Inflammatory macrophage treated with lipopolysaccharide for 4 hours (primary cell): Measurements from ENCODE around the gene DHDH.
"Not testable (repeated sequence)": the region's sequence is repeated elsewhere in the genome, so short reads cannot be mapped to it uniquely, and the experiment has no call there.

ENCODE experiments used
- DNase-seq: peaks from one replicate; pipeline ENCODE4 v3.0.0-alpha.2; 2020

The DHDH gene

DNA sequence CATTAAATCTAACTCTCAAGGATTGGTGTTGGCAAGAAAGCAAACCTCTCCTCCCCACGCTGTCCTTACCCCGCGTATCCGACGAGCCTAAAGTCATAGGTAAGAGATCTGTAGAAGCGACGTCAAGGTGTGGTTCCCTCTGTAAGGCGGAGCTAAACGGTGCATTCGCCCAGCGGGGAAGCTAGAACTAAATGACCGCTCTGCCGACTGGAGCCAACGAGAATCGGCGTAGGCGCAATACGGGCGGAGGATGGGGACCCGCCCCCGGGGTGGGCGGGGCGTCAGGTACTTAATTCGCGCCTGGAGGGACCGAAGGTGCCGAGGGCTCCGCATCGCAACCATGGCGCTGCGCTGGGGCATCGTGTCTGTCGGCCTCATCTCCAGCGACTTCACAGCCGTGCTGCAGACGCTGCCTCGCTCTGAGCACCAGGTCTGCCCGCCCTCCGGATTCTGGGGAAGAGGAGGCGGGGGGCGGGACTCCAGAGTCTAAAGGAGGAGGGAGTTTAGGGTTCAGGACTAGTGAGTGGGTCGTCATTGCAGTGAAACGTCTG, at the start of gene DHDH:
Gene DHDH, plus strand, starts transcription at position 318 of the 551 bp plus-strand sequence. Its CDS starts 23 bp downstream, at position 341.
- DNase-seq: peak; percentile 66

DNA sequence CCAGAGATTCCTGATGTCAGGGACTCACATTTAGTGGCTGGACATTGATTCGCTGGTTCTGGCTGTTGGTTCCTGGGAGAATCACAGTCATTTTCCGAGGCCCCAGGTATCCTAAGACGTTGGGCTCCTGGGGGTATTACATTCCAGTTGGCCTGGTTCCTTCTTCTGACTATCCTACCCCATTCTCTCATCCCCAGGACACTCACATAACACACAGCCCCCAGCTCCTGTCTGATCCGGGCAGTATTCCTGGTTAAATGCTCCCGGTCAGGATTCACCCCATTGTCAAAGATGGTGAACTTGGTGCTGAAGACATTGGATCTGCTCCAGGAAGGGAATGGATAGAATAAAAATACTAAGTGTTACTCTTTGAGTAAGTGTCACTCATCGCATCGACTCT, 49.8 kb upstream of the DHDH start:
- no peak for DNase-seq

DNA sequence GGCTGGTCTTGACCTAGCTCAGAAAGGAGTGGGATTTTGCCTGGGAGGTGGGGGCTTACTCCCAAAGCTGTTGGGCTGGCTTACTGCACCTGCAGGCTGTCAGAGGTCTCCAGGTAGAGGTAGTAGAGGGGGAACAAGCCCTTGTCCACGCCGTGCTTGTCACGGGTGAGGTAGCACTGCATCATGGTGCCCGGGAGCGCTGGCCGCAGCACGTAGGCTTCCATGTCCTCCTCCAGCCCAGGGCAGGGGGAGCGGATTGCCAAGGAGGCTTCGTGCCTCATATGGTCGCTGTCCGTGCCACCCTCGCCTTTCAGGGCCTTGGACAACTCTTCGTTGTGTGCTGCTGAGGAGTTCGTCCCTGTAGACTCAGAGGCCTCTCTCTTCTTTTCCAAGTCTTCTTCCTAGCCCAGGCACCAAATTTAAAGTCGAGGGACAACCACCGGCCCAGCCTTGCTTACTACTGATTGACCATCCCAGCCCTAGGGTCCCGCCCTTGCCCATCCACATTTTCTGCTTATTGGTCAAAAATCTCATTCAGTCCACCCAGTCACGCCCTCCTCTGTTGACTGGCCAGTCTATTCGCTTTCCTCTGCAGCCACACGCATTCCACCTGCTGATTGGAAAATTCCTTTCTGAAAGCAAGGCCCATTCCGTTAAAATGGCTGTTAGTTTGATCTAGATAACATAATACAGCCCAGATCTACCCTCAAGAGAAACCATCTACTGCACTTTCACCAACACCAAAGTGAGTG, 45.5 kb upstream of the DHDH start:
- DNase-seq: no peak

DNA sequence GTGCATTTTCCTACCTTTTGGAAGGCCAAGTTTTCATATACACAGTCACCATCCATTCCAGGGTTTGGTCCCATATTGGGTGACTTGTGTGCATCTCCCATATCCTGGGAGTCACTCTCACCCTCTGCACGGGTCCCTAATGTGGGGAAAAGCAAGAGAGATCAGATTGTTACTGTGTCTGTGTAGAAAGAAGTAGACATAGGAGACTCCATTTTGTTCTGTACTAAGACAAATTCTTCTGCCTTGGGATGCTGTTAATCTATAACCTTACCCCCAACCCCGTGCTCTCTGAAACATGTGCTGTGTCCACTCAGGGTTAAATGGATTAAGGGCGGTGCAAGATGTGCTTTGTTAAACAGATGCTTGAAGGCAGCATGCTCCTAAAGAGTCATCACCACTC, 44.0 kb upstream of the DHDH start:
- not testable (repeated sequence) for DNase-seq

DNA sequence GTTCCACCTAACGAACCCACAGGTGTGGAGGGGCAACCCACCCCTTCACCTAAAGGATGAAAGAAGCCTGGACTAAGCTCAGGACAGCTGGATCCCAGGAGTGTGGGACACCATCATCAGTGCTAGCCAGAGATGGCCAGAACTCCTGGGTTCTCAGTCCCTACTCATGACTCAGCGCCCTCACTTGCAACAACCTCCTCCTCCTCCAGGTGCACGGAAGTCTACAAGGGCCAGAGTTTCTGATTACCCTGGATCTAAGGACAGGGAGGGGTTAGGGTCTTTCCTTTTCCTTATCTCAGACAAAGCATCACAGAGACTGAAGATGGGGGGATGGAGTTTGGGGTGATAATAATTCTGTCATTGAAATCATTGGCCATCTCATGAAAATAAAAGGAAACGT, 42.9 kb upstream of the DHDH start:
- no peak for DNase-seq

DNA sequence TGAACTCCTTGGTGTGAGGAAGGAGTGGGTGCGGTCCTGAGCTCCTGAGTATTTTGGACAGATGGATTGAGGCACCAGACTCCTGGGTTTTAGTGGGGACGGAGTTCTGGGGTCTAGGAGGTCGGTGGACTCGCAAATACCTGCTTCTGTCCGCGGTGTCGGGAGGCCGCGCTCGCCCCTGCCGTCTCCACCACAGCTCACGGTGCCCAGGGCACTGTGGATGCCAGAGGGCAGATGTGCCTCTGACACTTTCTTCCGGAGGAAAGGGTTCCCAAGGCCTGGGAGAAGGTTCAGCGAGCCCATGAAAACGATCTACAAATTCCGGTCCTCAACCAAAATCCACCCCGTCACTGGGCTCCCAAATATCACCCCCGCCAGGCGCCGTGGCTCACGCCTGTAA, 38.3 kb upstream of the DHDH start:
- DNase-seq: no peak

DNA sequence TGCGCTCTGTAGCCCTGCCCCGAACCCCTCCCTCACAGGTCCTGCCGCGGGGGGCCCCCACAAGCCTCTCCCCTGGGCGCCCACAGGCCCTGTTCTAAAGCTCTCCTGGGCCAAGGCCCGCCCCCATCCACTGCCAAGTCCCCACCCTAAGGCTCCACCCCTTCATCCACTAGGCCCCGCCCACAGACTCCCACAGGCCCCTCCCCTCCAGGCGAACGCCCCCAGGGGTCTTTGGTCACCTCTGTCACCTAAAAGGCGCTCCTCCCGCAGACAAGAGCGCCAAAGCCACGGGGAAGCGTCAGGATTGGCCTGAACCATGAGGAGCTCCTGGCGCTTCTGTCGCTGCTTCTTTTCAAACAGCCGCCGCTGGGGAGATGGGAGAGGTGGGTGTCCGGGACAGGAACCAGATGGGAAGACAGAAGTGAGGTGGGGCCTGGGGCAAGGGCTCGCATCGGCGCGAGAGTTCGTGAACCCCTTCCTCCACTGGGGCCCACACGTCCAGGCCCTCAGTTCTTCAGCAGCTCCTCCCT, 37.2 kb upstream of the DHDH start:
- no peak for DNase-seq

DNA sequence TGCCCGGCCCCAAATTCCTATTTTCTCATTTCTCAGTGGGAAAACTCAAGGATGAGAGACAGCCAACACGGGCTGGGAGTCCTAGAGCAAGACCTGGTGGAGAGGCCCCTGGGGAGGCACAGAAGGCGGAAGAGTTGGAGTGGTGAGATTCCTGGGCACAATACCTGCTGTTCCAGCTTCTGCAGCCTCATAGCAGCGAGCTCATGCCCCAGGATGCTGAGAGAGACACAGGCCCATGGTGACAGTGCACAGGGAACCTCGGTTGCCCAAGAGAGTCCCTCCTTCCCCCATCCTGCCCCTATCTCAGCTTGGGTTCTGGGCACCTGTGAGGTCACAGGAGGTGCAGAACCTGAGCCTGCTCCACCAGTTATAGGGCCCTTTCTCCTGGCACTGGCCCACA, 36.3 kb upstream of the DHDH start:
- DNase-seq: no peak

DNA sequence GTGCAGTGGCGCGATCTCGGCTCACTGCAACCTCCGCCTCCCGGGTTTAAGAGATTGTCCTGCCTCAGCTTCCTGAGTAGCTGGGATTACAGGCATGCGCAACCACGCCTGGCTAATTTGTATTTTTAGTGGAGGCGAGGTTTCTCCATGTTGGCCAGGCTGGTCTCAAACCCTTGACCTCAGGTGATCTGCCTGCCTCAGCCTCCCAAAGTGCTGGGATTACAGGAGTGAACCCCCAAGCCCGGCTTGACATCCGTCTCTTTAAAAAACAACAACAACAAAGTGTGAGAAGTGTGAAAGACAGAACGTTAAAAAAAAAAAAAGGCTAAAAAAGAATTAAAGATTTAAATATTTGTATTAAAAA, 34.1 kb upstream of the DHDH start:
- not testable (repeated sequence) for DNase-seq

DNA sequence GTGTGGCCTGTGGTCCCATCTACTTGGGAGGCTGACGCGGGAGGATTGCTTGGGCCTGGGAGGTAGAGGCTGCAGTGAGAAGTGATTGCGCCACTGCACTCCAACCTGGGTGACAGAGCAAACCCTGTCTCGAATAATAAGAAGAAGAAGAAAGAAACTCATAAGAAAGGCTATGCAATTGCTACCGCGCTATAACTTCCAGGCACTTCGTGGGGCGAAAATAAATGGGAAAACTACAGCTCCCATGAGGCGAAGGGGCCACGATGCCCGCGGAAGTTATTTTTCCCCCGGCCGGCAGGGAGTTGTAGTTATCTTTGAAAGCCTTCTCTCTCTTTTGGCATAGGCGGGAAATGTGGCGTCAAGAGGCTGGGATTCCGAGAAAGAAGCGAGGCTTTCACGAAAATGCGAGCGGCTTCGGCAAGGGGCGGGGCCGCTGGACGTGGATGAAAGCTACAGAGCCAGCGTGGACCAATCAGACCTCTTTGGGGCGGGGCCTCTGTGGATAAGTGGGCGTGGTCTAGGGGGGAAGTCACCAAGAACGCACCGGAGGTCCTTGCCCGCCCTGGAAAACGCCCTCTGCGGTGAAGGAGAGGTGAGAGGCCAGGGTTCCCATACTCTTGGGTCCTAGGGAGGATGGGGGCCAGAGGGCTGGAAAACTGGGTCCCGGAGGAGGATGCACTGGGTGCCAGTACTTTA, 33.6 kb upstream of the DHDH start, which contains the start of gene NUCB1:
Gene NUCB1, plus strand, starts transcription at position 532 of the 696 bp plus-strand sequence. CDS start 485 bp downstream, outside the sequence.
- DNase-seq: peak; percentile 99

DNA sequence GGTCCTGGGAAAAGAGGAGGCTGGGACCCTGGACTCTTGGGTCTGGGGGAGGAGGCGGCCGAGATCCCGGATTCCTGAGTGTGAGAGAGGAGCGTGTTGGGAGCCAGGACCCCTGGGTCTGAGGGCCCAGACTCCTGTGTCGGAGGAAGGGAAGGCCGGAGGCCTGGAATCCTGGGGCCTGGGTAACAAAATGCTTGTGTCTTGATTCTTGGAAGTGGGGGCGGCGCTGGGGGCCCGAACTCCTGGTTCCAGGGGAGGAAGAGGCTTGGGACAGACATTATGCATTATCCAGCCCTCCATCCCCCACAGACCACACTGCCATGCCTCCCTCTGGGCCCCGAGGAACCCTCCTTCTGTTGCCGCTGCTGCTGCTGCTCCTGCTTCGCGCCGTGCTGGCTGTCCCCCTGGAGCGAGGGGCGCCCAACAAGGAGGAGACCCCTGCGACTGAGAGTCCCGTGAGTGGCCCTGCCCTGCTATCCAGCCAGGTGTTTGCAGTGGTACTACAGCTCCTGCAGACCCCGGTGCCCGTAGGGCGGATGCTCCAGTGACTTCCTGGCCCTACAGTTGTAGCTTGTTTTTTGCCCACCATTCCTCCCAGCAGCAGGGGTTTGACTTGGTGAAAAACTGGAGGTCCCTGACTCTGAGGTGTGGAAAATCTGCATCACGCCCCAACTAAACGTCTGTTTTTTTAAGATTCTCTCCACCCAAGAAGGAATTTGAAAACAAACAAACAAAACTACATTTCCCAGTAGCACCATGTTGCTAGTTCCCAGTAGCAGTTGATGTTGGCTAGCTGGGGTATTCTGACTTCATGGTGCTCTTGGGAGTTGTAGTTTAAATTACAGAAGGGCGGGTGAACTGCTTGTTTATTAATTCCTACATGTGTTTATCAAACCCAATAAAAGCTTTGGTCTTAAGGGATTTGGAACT, 32.8 kb upstream of the DHDH start:
- DNase-seq: peak; percentile 61

DNA sequence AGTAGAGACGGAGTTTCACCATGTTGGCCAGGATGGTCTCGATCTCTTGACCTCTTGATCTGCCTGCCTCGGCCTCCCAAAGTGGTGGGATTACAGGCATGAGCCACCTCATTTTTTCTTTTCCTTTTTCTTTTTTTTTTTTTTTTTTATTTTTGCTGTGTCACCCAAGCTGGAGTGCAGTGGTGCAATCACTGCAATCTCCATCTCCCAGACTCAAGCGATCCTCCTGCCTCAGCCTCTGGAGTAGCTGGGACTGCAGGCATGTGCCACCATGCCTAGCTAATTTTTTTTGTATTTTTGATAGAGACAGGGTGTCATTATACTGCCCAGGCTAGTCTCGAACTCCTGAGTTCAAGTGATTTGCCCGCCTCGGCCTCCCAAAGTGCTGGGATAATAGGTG, 31.2 kb upstream of the DHDH start:
- DNase-seq: not testable (repeated sequence)

DNA sequence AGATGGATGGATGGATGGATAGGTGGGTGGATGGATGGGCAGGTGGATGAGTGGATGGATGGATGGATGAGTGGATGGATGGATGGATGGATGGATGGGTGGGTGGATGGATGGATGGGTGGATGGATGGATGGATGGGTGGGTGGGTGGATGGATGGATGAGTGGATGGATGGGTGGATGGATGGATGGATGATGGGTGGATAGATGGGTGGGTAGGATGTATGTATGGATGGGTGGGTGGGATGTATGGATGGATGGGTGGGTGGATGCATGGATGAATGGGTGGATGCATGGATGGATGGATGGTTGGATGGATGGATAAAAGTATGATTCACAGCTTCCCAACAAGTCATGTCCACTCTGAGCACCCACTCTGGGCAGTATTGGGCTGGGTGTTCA, 29.7 kb upstream of the DHDH start:
- not testable (repeated sequence) for DNase-seq

DNA sequence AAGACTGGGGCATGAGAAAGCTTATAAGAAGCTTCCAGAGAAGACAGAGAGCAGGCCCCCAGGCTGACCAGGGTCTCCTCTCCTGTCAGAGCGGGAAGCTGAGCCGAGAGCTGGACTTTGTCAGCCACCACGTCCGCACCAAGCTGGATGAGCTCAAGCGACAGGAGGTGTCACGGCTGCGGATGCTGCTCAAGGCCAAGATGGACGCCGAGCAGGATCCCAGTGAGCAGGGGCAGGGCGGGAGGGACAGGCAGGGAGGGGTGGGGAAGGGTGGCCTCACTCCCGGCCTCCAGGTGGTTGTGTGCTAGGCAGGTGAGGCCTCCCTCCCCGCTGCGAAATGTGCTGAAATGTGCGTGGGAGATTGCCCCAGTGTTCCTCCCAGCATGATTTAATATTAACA, 27.8 kb upstream of the DHDH start:
- DNase-seq: no peak

DNA sequence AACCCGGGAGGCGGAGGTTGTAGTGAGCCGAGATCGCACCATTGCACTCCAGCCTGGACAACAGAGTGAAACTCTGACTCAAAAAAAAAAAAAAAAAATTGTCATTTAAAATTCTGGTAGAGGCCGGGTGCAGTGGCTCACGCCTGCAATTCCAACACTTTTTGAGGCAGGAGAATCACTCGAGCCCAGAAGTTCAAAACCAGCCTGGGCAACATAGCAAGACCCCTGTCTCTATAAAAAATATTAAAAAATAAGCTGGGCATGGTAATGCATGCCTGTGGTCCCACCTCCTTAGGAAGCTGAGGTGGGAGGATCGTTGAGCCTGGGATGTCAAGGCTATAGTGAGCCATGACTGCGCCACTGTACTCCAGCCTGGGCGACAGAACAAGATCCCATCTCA, 27.2 kb upstream of the DHDH start:
- DNase-seq: no peak

DNA sequence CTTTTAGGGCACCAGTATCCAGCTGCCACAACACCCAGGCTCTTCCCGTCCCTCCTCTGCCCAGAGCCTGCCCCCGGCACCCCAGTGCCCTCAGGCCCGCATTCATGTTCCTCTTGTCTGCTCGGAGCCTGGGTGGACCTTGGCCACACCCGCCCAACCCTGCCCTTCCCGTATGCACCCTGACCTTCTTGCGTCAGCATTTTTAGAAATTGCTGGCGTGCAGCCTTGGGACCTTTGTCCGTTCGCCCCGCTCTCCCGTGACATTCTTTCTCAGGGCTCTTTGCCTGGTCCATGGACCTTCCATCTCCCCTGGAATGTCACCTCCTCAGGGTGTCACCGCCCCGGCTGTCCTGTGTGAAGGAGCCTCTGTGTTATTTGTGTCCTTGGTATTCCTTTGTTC, 25.8 kb upstream of the DHDH start:
- peak; percentile 57 for DNase-seq

DNA sequence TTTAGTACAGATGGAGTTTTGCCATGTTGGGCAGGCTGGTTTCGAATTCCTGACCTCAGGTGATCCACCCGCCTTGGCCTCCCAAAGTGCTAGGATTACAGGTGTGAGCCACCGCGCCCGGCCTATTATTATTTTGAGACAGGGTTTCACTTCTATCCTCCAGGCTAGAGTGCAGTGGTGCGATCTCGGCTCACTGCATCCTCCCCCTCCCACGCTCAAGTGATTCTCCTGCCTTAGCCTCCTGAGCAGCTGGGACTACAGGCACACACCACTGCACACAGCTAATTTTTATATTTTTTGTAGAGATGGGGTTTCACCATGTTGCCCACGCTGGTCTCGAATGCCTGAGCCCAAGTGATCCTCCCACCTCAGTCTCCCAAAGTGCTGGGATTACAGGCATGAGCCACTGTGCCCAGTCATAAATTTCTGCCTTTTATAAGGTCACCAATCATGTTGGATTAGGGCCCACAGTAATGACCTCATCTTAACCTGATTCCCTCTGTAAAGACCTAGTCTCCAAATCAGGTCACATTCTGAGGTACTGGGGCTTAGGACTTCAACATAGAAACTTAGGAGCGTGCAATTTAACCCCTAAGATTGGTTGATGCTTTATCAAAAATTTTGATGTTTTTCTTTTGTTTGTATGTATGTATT, 23.9 kb upstream of the DHDH start:
- not testable (repeated sequence) for DNase-seq

DNA sequence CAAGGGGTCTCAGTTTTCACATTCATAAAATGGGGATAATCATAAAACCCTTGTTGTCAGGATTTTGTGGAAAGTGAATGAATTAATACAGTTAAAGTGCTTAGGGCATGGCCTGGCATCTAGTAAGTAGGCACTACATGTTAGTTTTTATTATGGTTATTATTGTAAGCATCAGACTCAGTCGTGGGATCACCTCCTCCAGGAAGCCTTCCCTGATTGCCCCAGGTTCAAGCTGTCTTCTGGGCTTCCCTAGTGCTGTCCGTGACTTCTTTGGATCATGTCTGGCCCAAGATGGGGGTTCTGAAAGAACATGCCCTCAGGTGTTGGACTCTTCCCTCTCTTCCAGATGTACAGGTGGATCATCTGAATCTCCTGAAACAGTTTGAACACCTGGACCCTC, 22.7 kb upstream of the DHDH start:
- DNase-seq: no peak

DNA sequence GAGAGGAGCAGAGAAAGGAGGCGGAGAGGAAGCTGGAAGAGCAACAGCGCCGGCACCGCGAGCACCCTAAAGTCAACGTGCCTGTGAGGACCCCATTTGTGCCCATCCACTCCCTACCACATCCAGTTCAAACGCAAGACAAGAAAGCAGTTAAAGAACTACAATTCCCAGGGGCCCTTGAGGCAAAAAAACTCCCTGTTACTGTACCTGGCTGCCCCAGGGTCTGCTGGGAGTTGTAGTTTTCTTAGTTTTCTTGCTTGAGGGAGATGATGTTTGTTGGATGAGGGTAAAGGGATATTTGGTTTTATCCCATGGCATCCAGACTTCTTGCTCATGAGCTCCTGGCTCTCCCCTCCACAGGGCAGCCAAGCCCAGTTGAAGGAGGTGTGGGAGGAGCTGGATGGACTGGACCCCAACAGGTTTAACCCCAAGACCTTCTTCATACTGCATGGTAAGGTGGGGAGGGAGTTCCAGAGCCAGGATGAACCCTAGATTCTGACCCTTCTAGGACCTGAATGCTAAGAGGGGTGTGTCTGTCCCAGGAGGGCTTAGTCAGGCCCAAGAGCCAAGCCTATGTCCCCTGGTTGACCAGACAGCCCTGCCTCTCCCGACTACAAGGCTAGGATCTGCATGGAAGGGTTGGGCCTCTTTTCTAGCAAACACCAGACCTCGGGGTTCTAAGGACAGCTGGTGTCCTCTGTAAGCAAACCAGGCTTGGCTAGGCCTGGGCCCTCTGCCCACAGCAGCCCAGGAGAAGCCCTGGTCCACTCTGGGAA, 20.2 kb upstream of the DHDH start:
- DNase-seq: no peak

DNA sequence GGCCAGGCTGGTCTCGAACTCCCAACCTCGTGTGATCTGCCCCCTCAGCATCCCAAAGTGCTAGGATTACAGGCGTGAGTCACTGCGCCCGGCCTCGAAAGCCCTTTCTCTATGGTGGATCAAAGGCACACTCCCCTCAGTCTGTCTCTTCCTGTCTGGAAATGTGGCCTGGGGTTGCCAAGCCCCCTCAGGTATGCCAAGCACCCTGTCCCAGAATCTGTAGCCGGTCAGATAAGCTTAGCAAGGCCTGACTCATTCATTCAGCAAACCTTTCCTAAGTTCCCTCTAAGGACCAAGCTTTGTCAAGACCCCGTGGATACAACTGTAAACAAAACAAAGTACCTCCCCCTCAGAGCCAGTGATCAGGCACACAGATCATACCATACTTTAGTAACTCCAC, 19.3 kb upstream of the DHDH start:
- no peak for DNase-seq

DNA sequence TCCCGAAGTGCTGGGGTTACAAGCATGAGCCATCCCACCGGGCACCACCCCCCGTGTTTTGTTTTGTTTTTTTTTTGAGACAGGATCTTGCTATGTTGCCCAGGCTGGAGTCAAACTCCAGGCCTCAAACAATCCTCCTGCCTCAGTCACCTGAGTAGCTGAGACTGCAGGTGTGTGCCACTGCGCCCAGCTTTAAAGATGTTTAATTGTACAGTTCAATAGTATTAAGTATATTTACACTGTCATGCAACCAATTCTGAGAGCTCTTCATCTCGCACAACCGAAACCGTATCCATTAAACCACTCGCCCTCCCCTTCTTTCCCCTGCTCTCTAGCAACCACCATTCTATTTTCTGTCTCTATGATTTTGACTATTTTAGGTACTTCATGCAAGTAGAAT, 17.7 kb upstream of the DHDH start:
- DNase-seq: no peak
